ENCODE data around the gene ARMC2.
A peak's percentile ranks its signal among the peaks of the same experiment; 100 is the strongest.

Gene ARMC2

DNA sequence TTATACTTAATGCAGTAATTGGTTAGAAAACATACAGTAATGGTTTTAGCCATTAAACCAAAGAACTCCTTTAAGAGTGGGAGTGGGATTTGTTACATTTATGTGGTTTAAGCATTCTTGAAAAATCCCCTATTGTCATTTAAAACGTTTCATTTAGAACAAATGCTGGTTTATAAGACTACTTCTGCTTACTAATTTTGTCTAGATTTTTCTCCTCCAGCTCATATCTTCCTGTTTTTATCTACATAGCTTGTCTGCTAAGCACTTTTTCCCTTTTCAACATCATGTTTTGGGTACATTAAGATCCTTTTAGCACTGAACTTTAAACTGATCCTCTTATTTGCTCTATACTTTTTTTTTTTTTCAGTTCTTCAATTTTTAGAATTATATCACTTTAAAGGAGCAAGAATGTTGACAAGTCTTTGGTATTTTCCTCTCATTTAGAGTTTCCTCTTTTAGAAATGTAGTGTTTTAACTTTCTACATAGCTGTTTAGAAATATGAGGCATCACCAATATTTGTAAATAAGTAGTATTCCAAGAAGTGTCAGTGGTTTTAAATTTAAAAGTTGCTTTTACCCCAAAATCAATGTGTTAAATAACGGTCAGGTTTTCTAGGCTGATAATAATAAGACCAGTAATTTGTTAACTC is 165.6 kb downstream of the ARMC2 start:
- H3K27me3 ChIP-seq = no peaks in the 10 kb centered on the region
- peak overlapping the region; percentile 51 for H3K27ac ChIP-seq
- no peak overlapping the region for H3K4me3 ChIP-seq (ENCODE audit: low read depth in 1 of 2, low read length in 1 of 2)
- TF ChIP-seq CTCF (IDR thresholded peaks at IDR 0.05) = no peak
- no peaks in the 10 kb centered on the region for H3K9me3 ChIP-seq
- H3K4me1 ChIP-seq (ENCODE audit: control insufficient read depth in 1 of 2, insufficient read depth in 1 of 2, low read depth in 1 of 2, low read length in 1 of 2) = peaks cover 16 to 19% of the 10 kb centered on the region in 2 experiments
- no peaks in the 10 kb centered on the region for H3K36me3 ChIP-seq

GRCh38 chr6:109014606-109015005 is 166.4 kb downstream of the ARMC2 start:
- H3K9me3 ChIP-seq = no peaks in the 10 kb centered on the region
- H3K4me1 ChIP-seq (ENCODE audit: control insufficient read depth in 1 of 2, insufficient read depth in 1 of 2, low read depth in 1 of 2, low read length in 1 of 2) = peaks cover 13 to 18% of the 10 kb centered on the region in 2 experiments
- TF ChIP-seq CTCF (IDR thresholded peaks at IDR 0.05) = no peak
- H3K4me3 ChIP-seq (ENCODE audit: low read depth in 1 of 2, low read length in 1 of 2) = no peak overlapping the region
- no peaks in the 10 kb centered on the region for H3K36me3 ChIP-seq
- H3K27me3 ChIP-seq = no peaks in the 10 kb centered on the region
- H3K27ac ChIP-seq = no peak overlapping the region

GRCh38 chr6:109015176-109015575 is 167.0 kb downstream of the ARMC2 start:
- Histone ChIP-seq H3K9me3 (no peaks in the 10 kb centered on the region), H3K27ac (no peak overlapping the region), H3K4me3 (ENCODE audit: low read depth in 1 of 2, low read length in 1 of 2) (no peak overlapping the region), H3K36me3 (no peaks in the 10 kb centered on the region), H3K27me3 (no peaks in the 10 kb centered on the region), H3K4me1 (ENCODE audit: control insufficient read depth in 1 of 2, insufficient read depth in 1 of 2, low read depth in 1 of 2, low read length in 1 of 2) (peaks cover 12 to 13% of the 10 kb centered on the region in 2 experiments)
- no peak for TF ChIP-seq CTCF (IDR thresholded peaks at IDR 0.05)

DNA sequence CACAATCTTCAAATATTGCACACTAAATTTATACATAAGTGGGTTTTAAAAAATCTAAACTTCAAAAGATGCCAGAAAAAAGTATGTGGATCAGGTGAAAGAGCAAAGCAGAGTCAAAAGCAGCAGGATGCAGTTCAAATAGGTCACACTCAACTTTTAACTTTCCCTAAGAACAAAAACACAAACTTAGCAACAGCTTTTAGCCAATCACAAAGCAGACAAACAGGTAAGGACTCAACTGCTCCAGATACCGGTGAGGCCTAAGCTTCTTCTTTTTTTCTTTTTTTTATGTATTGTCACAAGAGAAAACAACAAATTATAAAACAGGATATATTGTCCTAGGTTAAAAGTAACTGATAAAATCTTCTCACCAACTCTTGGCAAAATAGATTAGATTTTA is 171.7 kb downstream of the ARMC2 start:
- TF ChIP-seq CTCF (IDR thresholded peaks at IDR 0.05) = no peak
- Histone ChIP-seq H3K36me3 (no peaks in the 10 kb centered on the region), H3K9me3 (no peaks in the 10 kb centered on the region), H3K4me3 (ENCODE audit: low read depth in 1 of 2, low read length in 1 of 2) (no peak overlapping the region), H3K27ac (no peak overlapping the region), H3K27me3 (no peaks in the 10 kb centered on the region), H3K4me1 (ENCODE audit: control insufficient read depth in 1 of 2, insufficient read depth in 1 of 2, low read depth in 1 of 2, low read length in 1 of 2) (no peaks in the 10 kb centered on the region)

DNA sequence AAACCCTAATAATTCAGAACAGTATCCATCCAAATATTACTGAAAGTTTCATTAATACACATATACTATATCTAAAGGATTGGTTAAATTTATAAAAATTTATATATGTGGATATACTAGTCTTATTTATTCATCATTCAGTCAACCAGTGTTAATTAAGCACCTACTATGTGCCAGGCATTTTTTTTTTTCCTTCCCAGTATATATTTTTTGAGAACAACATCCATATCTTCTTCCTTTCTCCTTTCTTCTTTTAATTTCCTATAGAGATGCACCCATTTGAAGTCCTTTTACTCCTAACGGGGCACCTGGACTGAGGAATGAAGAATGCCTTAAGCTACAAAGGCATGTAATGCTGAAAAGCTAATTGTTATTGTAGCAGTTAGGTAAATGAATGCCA is 173.6 kb downstream of the ARMC2 start:
- TF ChIP-seq CTCF (IDR thresholded peaks at IDR 0.05) = no peak
- Histone ChIP-seq H3K27ac (no peak overlapping the region), H3K9me3 (no peaks in the 10 kb centered on the region), H3K4me3 (ENCODE audit: low read depth in 1 of 2, low read length in 1 of 2) (no peak overlapping the region), H3K36me3 (no peaks in the 10 kb centered on the region), H3K27me3 (no peaks in the 10 kb centered on the region), H3K4me1 (ENCODE audit: control insufficient read depth in 1 of 2, insufficient read depth in 1 of 2, low read depth in 1 of 2, low read length in 1 of 2) (no peaks in the 10 kb centered on the region)
